PC-3 (cell line): ENCODE results near the gene WDPCP. TPM values are rescaled to one million over a fixed set of nuclear protein-coding genes. Genes with fewer than 3 reads are reported as not detected.
"Not testable (repeated sequence)": the region's sequence is repeated elsewhere in the genome, so short reads cannot be mapped to it uniquely, and the experiment has no call there.

Source experiments
- ATAC-seq: fragments of 200-7000 bp; cut with Tn5 transposase; 2 replicates; pipeline ENCODE4 v1.9.1; 2020; ENCODE audit warnings: mild to moderate bottlenecking, moderate library complexity
- BruUV-seq: library from RNA; stranded (reverse); fragments of 400-500 nt; replicated peaks from 2 replicates; lab custom pipeline; 2021; lab: Mats Ljungman, UMichigan
- CTCF ChIA-PET: fragments of 300-600 bp; sonication (Branson Sonifier 250); formaldehyde crosslinking; loops from one replicate; lab custom pipeline; 2022; ENCODE audit warnings: antibody characterized with exemption; lab: Charles Lee
- POLR2A ChIA-PET: fragments of 300-600 bp; sonication (Branson Sonifier 250); formaldehyde crosslinking; loops from one replicate; lab custom pipeline; 2022; ENCODE audit warnings: antibody characterized with exemption; ENCODE audit not compliant: unreplicated experiment; lab: Charles Lee
- DNase-seq: peaks from one replicate; pipeline ENCODE4 v3.0.0-alpha.2; 2015
- H2AFZ ChIP-seq: fragments of 300-600 bp; sonication (generic); 2 replicates; pipeline ENCODE4 v1.6.0; 2016; ENCODE audit warnings: antibody characterized with exemption, low read length
- H3F3A ChIP-seq: fragments of 300-600 bp; sonication (generic); one replicate; pipeline ENCODE4 v1.6.0; 2017; ENCODE audit warnings: antibody characterized with exemption, low read length, control low read depth, mild to moderate bottlenecking; ENCODE audit not compliant: unreplicated experiment
- H3K27ac ChIP-seq: fragments of 300-600 bp; sonication (generic); 2 replicates; pipeline ENCODE4 v1.5.1; 2016; ENCODE audit warnings: mild to moderate bottlenecking, low read length
- H3K27me3 ChIP-seq: fragments of 300-600 bp; sonication (generic); 2 replicates; pipeline ENCODE4 v1.6.1; 2016; ENCODE audit warnings: low read length, mixed read lengths
- H3K36me3 ChIP-seq: fragments of 300-600 bp; sonication (generic); 2 replicates; pipeline ENCODE4 v1.6.1; 2016; ENCODE audit warnings: low read depth, mixed run types, low read length, mixed read lengths
- H3K4me1 ChIP-seq: fragments of 300-600 bp; sonication (generic); 2 replicates; pipeline ENCODE4 v1.5.1; 2016; ENCODE audit warnings: low read length; ENCODE audit not compliant: insufficient read depth
- H3K4me2 ChIP-seq: fragments of 300-600 bp; sonication (generic); 2 replicates; pipeline ENCODE4 v1.6.0; 2016; ENCODE audit warnings: low read length
- H3K4me3 ChIP-seq: fragments of 300-600 bp; sonication (generic); 2 replicates; pipeline ENCODE4 v1.5.1; 2016; ENCODE audit warnings: mild to moderate bottlenecking, low read length, mixed read lengths
- H3K79me2 ChIP-seq: fragments of 300-600 bp; sonication (generic); 2 replicates; pipeline ENCODE4 v1.6.1; 2017; ENCODE audit warnings: low read length, mixed read lengths
- H3K9ac ChIP-seq: fragments of 300-600 bp; sonication (generic); 2 replicates; pipeline ENCODE4 v1.6.0; 2016; ENCODE audit warnings: mild to moderate bottlenecking, low read length
- H3K9me2 ChIP-seq: fragments of 300-600 bp; sonication (generic); replicated peaks from 2 replicates; pipeline ENCODE4 v1.6.1; 2016; ENCODE audit warnings: mixed run types, low read length, mixed read lengths
- H3K9me3 ChIP-seq: fragments of 300-600 bp; sonication (generic); 2 replicates; pipeline ENCODE4 v1.6.1; 2016; ENCODE audit warnings: low read length, mixed read lengths
- H4K20me1 ChIP-seq: fragments of 300-600 bp; sonication (generic); 2 replicates; pipeline ENCODE4 v1.6.1; 2016; ENCODE audit warnings: low read length, mixed read lengths
- CTCF ChIP-seq: fragments of 300-600 bp; sonication (generic); conservative IDR thresholded peaks from 2 replicates; pipeline ENCODE4 v1.5.1; 2017; ENCODE audit warnings: antibody characterized with exemption, low read depth, mild to moderate bottlenecking, low read length
- EZH2 ChIP-seq: fragments of 300-600 bp; sonication (generic); IDR thresholded peaks from one replicate; pipeline ENCODE4 v1.6.1; 2017; ENCODE audit warnings: antibody characterized with exemption, mild to moderate bottlenecking, low read length; ENCODE audit not compliant: unreplicated experiment
- EZH2phosphoT487 ChIP-seq: fragments of 300-600 bp; sonication (generic); IDR thresholded peaks from 2 replicates; pipeline ENCODE4 v1.6.1; 2018; ENCODE audit warnings: mild to moderate bottlenecking, antibody characterized with exemption, low read length, borderline replicate concordance
- intact Hi-C: fragments of 100-400 bp; cut with micrococcal nuclease; formaldehyde crosslinking; loops from 2 replicates; pipeline ENCODE4 v1.9.0; 2023
- total RNA-seq: library from RNA; depleted of rRNA; stranded (reverse); fragments of >200 nt; gene quantifications from 2 replicates; pipeline ENCODE4 v1.2.3, GENCODE V29; 2014

Gene WDPCP
- total RNA-seq, 1 experiment from 2014 or later, result 4.0 TPM

- no TSS peak for BruUV-seq
- ATAC-seq (no peak), DNase-seq (no peak)
- intact Hi-C loops, result no loop called here
- TF ChIP-seq EZH2 (no peak), EZH2phosphoT487 (no peak), CTCF (no peak)
- H4K20me1 ChIP-seq, result no peaks in the 10 kb centered on the region
- H3K27me3 ChIP-seq, result no peaks in the 10 kb centered on the region
- no peaks in the 10 kb centered on the region for H3K4me1 ChIP-seq
- no peaks in the 10 kb centered on the region for H3K9me2 ChIP-seq
- POLR2A ChIA-PET, result no interaction called here
- CTCF ChIA-PET, result no interaction called here
- H3K9me3 ChIP-seq, result no peaks in the 10 kb centered on the region
- no peaks in the 10 kb centered on the region for H3K79me2 ChIP-seq
- H3K27ac ChIP-seq, result no peak overlapping the region
- H3K4me2 ChIP-seq, result no peak overlapping the region
- H3F3A ChIP-seq, result no peaks in the 10 kb centered on the region
- H3K4me3 ChIP-seq, result no peak overlapping the region
- no peak overlapping the region for H3K9ac ChIP-seq
- no peak overlapping the region for H2AFZ ChIP-seq
- H3K36me3 ChIP-seq, result no peaks in the 10 kb centered on the region
These were observed 261.8 kb downstream of the WDPCP start for GRCh38 chr2:63326473-63326872.

GRCh38 chr2:63323662-63324061 is 264.6 kb downstream of the WDPCP start:
- BruUV-seq, intact Hi-C loops: not testable (repeated sequence)

GRCh38 chr2:63321973-63322372 is 266.3 kb downstream of the WDPCP start:
- H3K27ac ChIP-seq, H3K9ac ChIP-seq, H3K4me1 ChIP-seq, BruUV-seq, H2AFZ ChIP-seq, H3K79me2 ChIP-seq, DNase-seq, intact Hi-C loops, H3K27me3 ChIP-seq, H3K36me3 ChIP-seq, H3K9me3 ChIP-seq, H3K4me3 ChIP-seq, ATAC-seq, H3K4me2 ChIP-seq, CTCF ChIA-PET, POLR2A ChIA-PET, H4K20me1 ChIP-seq, H3K9me2 ChIP-seq, H3F3A ChIP-seq: not testable (repeated sequence)

More at GRCh38 chr2:63323662-63324061, 264.6 kb downstream of the WDPCP start:
- H3K4me1 ChIP-seq, POLR2A ChIA-PET, H3K4me3 ChIP-seq, H3K79me2 ChIP-seq, H3K27me3 ChIP-seq, H3K9me3 ChIP-seq, ATAC-seq, H3K36me3 ChIP-seq, H3K4me2 ChIP-seq, H3K27ac ChIP-seq, DNase-seq, H3K9me2 ChIP-seq, H3K9ac ChIP-seq, H3F3A ChIP-seq, H2AFZ ChIP-seq, H4K20me1 ChIP-seq, CTCF ChIA-PET: not testable (repeated sequence)

- intact Hi-C loops, result no loop called here
- Histone ChIP-seq H2AFZ (no peak overlapping the region), H3K4me2 (no peak overlapping the region), H4K20me1 (no peaks in the 10 kb centered on the region), H3K9me2 (no peaks in the 10 kb centered on the region), H3K9ac (no peak overlapping the region), H3F3A (no peaks in the 10 kb centered on the region), H3K4me1 (no peaks in the 10 kb centered on the region), H3K9me3 (no peaks in the 10 kb centered on the region), H3K4me3 (no peak overlapping the region), H3K36me3 (no peaks in the 10 kb centered on the region), H3K27ac (no peak overlapping the region), H3K27me3 (no peaks in the 10 kb centered on the region), H3K79me2 (no peaks in the 10 kb centered on the region)
- DNase-seq, result no peak
- no TSS peak for BruUV-seq
- ChIA-PET POLR2A (no interaction called here), CTCF (no interaction called here)
- ATAC-seq, result no peak
- TF ChIP-seq EZH2phosphoT487 (no peak), EZH2 (no peak), CTCF (no peak)
These were observed 267.6 kb downstream of the WDPCP start for GRCh38 chr2:63320669-63321068.
